Measurements from ENCODE around the gene CLASRP. TPM values are rescaled to one million over a fixed set of nuclear protein-coding genes. Genes with fewer than 3 reads are reported as not detected.

CLASRP gene
- total and polyA plus RNA-seq, 2 of the 8 experiments (the other 6 are each of a cell fraction or from before 2014, with no cell fraction given), result 22.3 to 71.7 TPM

GRCh38 chr19:45046355-45046754 is 7.5 kb downstream of the CLASRP start:
- Histone ChIP-seq H2BK5ac (ENCODE audit: low read depth, low read length) (no peak overlapping the region), H3K79me2 (ENCODE audit: control insufficient read depth in 1 of 2, insufficient read depth in 2 of 2, low read length in 2 of 2) (peaks cover 0 to 55% of the 10 kb centered on the region in 2 experiments; a peak in 2 of 4 replicates), H3K4me3 (ENCODE audit: extremely low read depth in 1 of 4, insufficient read depth in 2 of 4, low read depth in 3 of 4, low read length in 4 of 4) (no peak overlapping the region), H3K4me1 (replicated peaks in 1 of 4; ENCODE audit: control insufficient read depth in 3 of 4, insufficient read depth in 4 of 4, low read length in 3 of 4) (no peaks in the 10 kb centered on the region), H4K5ac (ENCODE audit: insufficient read length, low read depth, low read length) (no peak overlapping the region), H3K4me2 (ENCODE audit: insufficient read depth in 1 of 2, low read depth in 2 of 2, low read length in 2 of 2) (no peak overlapping the region), H4K20me1 (replicated peaks in 1 of 2; ENCODE audit: control insufficient read depth in 1 of 2, insufficient read depth in 2 of 2, low read length in 2 of 2) (peaks cover 18 to 19% of the 10 kb centered on the region in 2 experiments), H3K79me1 (ENCODE audit: low read depth, low read length) (peaks cover 7% of the 10 kb centered on the region), H2AK5ac (ENCODE audit: low read depth, low read length) (no peak overlapping the region), H2AFZ (ENCODE audit: low read length) (no peak overlapping the region), H3K27me3 (replicated peaks in 1 of 4; ENCODE audit: control insufficient read depth in 3 of 4, extremely low read depth in 1 of 4, insufficient read depth in 3 of 4, low read length in 3 of 4) (no peaks in the 10 kb centered on the region), H3K56ac (replicated peaks; ENCODE audit: insufficient read length, low read depth, low read length) (no peak overlapping the region), H2BK20ac (ENCODE audit: low read length) (no peak overlapping the region), H3K9ac (replicated peaks in 1 of 4; ENCODE audit: extremely low read depth in 1 of 4, low read depth in 3 of 4, low read length in 3 of 4) (no peak overlapping the region), H2BK120ac (replicated peaks; ENCODE audit: low read depth, low read length) (no peak overlapping the region), H3K14ac (ENCODE audit: insufficient read length) (no peak overlapping the region), H2BK15ac (ENCODE audit: low read length) (no peak overlapping the region), H3K4ac (replicated peaks; ENCODE audit: insufficient read length, low read depth, low read length) (no peak overlapping the region), H3K23ac (ENCODE audit: insufficient read length) (no peak overlapping the region), H3K9me3 (ENCODE audit: insufficient read depth in 2 of 2, low read depth in 1 of 2, low read length in 1 of 2) (no peaks in the 10 kb centered on the region), H4K91ac (replicated peaks; ENCODE audit: insufficient read length, low read length) (no peak overlapping the region), H3K23me2 (ENCODE audit: low read depth, low read length) (no peaks in the 10 kb centered on the region), H2BK12ac (ENCODE audit: low read depth, low read length) (no peak overlapping the region), H3K27ac (ENCODE audit: low read depth, low read length) (no peak overlapping the region), H3K36me3 (ENCODE audit: control insufficient read depth in 2 of 4, insufficient read depth in 4 of 4, low read length in 3 of 4) (peaks cover 8 to 42% (median 22%) of the 10 kb centered on the region in 4 experiments), H3K18ac (ENCODE audit: extremely low read depth, low read length) (no peak overlapping the region), H4K8ac (ENCODE audit: extremely low read depth, insufficient read depth, low read length) (no peak overlapping the region)
- CTCF ChIA-PET (ENCODE audit: partially characterized antibody), result interaction anchor here (0.5 to 9.7 kb wide), 8 partner anchors 7 to 130 kb away, joined by 3 to 85 read pairs (median 4); no protein-coding TSS in a partner anchor
- FAIRE-seq (no peak), DNase-seq (ENCODE audit: low read depth in 1 of 2, low spot score in 2 of 2) (no peak)
- WGBS, 2 experiments (ENCODE audit: extremely low coverage in 1 of 2, insufficient coverage in 1 of 2, insufficient read length in 1 of 2, insufficient replicate concordance in 2 of 2, low coverage in 1 of 2, low lambda C conversion rate in 2 of 2, missing lambda C conversion rate in 1 of 2), result 98% methylated on average over 7 of the region's 7 CpGs; no CpG with 5 or more reads in 1 of the 2 experiments
- no peak for TF ChIP-seq HDAC2 (IDR thresholded peaks at IDR 0.05; ENCODE audit: borderline replicate concordance in 1 of 2, low read depth in 2 of 2, low read length in 2 of 2)
- no peak for TF ChIP-seq JUND (IDR thresholded peaks at IDR 0.05; ENCODE audit: low read length)
- TF ChIP-seq RBBP5 (IDR thresholded peaks at IDR 0.05; ENCODE audit: borderline replicate concordance, low read depth, low read length), result no peak
- no peak for TF ChIP-seq CHD1 (IDR thresholded peaks at IDR 0.05; ENCODE audit: low read depth, low read length)
- TF ChIP-seq RAD21 (IDR thresholded peaks at IDR 0.05 in 1 of 2, conservative IDR thresholded peaks at IDR 0.05 in 1 of 2; ENCODE audit: low read depth in 2 of 2, low read length in 2 of 2), result no peak
- no peak for TF ChIP-seq CEBPB (IDR thresholded peaks at IDR 0.05; ENCODE audit: low read depth, low read length)
- POLR2A ChIA-PET (ENCODE audit: partially characterized antibody), result interaction anchor here (0.6 to 1.4 kb wide), 6 partner anchors 8 to 140 kb away, joined by 3 to 4 read pairs (median 3); partner anchors contain the start of genes APOE and CLASRP

Data from H1 (cell line).